Panc1 (cell line): ENCODE results near the gene MATCAP1. TPM values are rescaled to one million over a fixed set of nuclear protein-coding genes. Genes with fewer than 3 reads are reported as not detected.

Experiments
- ATAC-seq: fragments of 200-7000 bp; cut with Tn5 transposase; 2 replicates; pipeline ENCODE4 v1.9.1; 2020; ENCODE audit warnings: mild to moderate bottlenecking, moderate library complexity
- BruUV-seq: library from RNA; stranded (reverse); fragments of 400-500 nt; replicated peaks from 2 replicates; lab custom pipeline; 2021; lab: Mats Ljungman, UMichigan
- CTCF ChIA-PET: fragments of 300-600 bp; sonication (Branson Sonifier 250); formaldehyde crosslinking; loops from one replicate; lab custom pipeline; 2022; ENCODE audit warnings: antibody characterized with exemption; lab: Charles Lee
- POLR2A ChIA-PET: fragments of 300-600 bp; sonication (Branson Sonifier 250); formaldehyde crosslinking; loops from one replicate; lab custom pipeline; 2022; ENCODE audit warnings: antibody characterized with exemption; lab: Charles Lee
- DNase-seq: peaks from one replicate; pipeline ENCODE4 v3.0.0-alpha.2; 2010; ENCODE audit warnings: low read depth, low spot score
- H3K27ac ChIP-seq: 2 replicates; pipeline ENCODE4 v1.5.1; 2011; ENCODE audit warnings: mild to moderate bottlenecking, low read length, inconsistent platforms
- H3K27me3 ChIP-seq: fragments of 200-500 bp; sonication (Bioruptor generic); 2 replicates; pipeline ENCODE4 v1.6.0; 2014; ENCODE audit warnings: low read length, inconsistent platforms; ENCODE audit not compliant: control insufficient read depth, insufficient read depth
- H3K36me3 ChIP-seq: fragments of 200-500 bp; sonication (Bioruptor generic); 2 replicates; pipeline ENCODE4 v1.5.1; 2014; ENCODE audit warnings: inconsistent platforms, mild to moderate bottlenecking, low read length, moderate library complexity; ENCODE audit not compliant: control insufficient read depth, insufficient read depth
- H3K4me1 ChIP-seq: 2 replicates; pipeline ENCODE4 v1.5.1; 2011; ENCODE audit warnings: inconsistent platforms, mild to moderate bottlenecking, low read length, moderate library complexity; ENCODE audit not compliant: control insufficient read depth, insufficient read depth
- H3K4me3 ChIP-seq, 2 experiments: 2 replicates each; pipeline ENCODE4 v1.5.1; 2011 to 2012; ENCODE audit warnings: low read depth in 2 of 2, low read length in 2 of 2, mild to moderate bottlenecking in 2 of 2, inconsistent platforms in 1 of 2, moderate library complexity in 1 of 2
- H3K9me3 ChIP-seq: fragments of 200-500 bp; sonication (Bioruptor generic); 2 replicates; pipeline ENCODE4 v1.5.1; 2014; ENCODE audit warnings: low read depth, mild to moderate bottlenecking, inconsistent platforms, low read length, moderate library complexity; ENCODE audit not compliant: control insufficient read depth, insufficient read depth
- POLR2AphosphoS5 ChIP-seq: IDR thresholded peaks from 2 replicates; pipeline ENCODE4 v1.6.1; 2012; ENCODE audit warnings: mild to moderate bottlenecking, low read depth, low read length, moderate library complexity
- SIN3A ChIP-seq: IDR thresholded peaks from 2 replicates; pipeline ENCODE4 v1.6.1; 2012; ENCODE audit warnings: low read depth, mild to moderate bottlenecking, low read length, moderate library complexity, borderline replicate concordance; ENCODE audit not compliant: insufficient read depth
- TCF7L2 ChIP-seq: IDR thresholded peaks from 2 replicates; pipeline ENCODE4 v1.6.1; 2011; ENCODE audit warnings: mild to moderate bottlenecking, low read depth, low read length, inconsistent platforms
- in situ Hi-C: cut with HindIII; loops from 2 replicates; pipeline ENCODE4 v1.10.0; 2016; ENCODE audit warnings: low sequenced_read_pairs, low pct_unique_long_range_greater_than_20kb
- intact Hi-C: fragments of 100-400 bp; cut with micrococcal nuclease; formaldehyde crosslinking; loops from one replicate; pipeline ENCODE4 v1.10.0; 2022; ENCODE audit not compliant: unreplicated experiment
- total RNA-seq: library from RNA; stranded (reverse); gene quantifications from one replicate; pipeline ENCODE4 v1.2.1, GENCODE V29; 2021; ENCODE audit not compliant: unreplicated experiment
- TF ChIP-seq, protein P1 (sequence below): fragments of 450-650 bp; IDR thresholded peaks from 2 replicates; pipeline ENCODE4 v1.5.1; 2017; ENCODE audit warnings: mild to moderate bottlenecking
- TF ChIP-seq, protein P2 (sequence below), 2 experiments: IDR thresholded peaks; 2 replicates each; pipeline ENCODE4 v1.6.1; 2011 to 2012; ENCODE audit warnings: low read depth in 2 of 2, control low read depth in 1 of 2, low read length in 1 of 2, mild to moderate bottlenecking in 1 of 2, moderate library complexity in 1 of 2; ENCODE audit not compliant: insufficient read depth in 1 of 2

Gene MATCAP1
- total RNA-seq, 1 experiment from 2014 or later, result 13.9 TPM

- Histone ChIP-seq H3K9me3 (no peaks in the 10 kb centered on the region), H3K27me3 (no peaks in the 10 kb centered on the region), H3K4me1 (peaks cover 19% of the 10 kb centered on the region), H3K4me3 (no peak overlapping the region), H3K27ac (no peak overlapping the region), H3K36me3 (peaks cover 17% of the 10 kb centered on the region)
- BruUV-seq, result no TSS peak
- DNase-seq, result no peak
- ChIA-PET CTCF (no interaction called here), POLR2A (interaction anchor here (0.7 kb wide), 1 partner anchor 640 kb away, joined by 4 read pairs; no protein-coding TSS in a partner anchor)
- in situ Hi-C loops, result no loop called here
- TF ChIP-seq, protein P1, sequence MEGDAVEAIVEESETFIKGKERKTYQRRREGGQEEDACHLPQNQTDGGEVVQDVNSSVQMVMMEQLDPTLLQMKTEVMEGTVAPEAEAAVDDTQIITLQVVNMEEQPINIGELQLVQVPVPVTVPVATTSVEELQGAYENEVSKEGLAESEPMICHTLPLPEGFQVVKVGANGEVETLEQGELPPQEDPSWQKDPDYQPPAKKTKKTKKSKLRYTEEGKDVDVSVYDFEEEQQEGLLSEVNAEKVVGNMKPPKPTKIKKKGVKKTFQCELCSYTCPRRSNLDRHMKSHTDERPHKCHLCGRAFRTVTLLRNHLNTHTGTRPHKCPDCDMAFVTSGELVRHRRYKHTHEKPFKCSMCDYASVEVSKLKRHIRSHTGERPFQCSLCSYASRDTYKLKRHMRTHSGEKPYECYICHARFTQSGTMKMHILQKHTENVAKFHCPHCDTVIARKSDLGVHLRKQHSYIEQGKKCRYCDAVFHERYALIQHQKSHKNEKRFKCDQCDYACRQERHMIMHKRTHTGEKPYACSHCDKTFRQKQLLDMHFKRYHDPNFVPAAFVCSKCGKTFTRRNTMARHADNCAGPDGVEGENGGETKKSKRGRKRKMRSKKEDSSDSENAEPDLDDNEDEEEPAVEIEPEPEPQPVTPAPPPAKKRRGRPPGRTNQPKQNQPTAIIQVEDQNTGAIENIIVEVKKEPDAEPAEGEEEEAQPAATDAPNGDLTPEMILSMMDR, result no peak
- TF ChIP-seq, protein P2, sequence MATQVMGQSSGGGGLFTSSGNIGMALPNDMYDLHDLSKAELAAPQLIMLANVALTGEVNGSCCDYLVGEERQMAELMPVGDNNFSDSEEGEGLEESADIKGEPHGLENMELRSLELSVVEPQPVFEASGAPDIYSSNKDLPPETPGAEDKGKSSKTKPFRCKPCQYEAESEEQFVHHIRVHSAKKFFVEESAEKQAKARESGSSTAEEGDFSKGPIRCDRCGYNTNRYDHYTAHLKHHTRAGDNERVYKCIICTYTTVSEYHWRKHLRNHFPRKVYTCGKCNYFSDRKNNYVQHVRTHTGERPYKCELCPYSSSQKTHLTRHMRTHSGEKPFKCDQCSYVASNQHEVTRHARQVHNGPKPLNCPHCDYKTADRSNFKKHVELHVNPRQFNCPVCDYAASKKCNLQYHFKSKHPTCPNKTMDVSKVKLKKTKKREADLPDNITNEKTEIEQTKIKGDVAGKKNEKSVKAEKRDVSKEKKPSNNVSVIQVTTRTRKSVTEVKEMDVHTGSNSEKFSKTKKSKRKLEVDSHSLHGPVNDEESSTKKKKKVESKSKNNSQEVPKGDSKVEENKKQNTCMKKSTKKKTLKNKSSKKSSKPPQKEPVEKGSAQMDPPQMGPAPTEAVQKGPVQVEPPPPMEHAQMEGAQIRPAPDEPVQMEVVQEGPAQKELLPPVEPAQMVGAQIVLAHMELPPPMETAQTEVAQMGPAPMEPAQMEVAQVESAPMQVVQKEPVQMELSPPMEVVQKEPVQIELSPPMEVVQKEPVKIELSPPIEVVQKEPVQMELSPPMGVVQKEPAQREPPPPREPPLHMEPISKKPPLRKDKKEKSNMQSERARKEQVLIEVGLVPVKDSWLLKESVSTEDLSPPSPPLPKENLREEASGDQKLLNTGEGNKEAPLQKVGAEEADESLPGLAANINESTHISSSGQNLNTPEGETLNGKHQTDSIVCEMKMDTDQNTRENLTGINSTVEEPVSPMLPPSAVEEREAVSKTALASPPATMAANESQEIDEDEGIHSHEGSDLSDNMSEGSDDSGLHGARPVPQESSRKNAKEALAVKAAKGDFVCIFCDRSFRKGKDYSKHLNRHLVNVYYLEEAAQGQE (IDR thresholded peaks at IDR 0.05; ENCODE audit: insufficient read depth in 1 of 2, low read depth in 2 of 2, low read length in 1 of 2), result no peak
- no peak for TF ChIP-seq TCF7L2
- no peak for TF ChIP-seq SIN3A
- TF ChIP-seq POLR2AphosphoS5, result no peak
- intact Hi-C loops, result no loop called here
- no peak for ATAC-seq
Measured at GRCh38 chr16:67195676-67196075, 11.9 kb upstream of the MATCAP1 start.

GRCh38 chr16:67194260-67194659 lies 10.5 kb upstream of the MATCAP1 start:
- intact Hi-C loops, result no loop called here
- CTCF ChIA-PET, result no interaction called here
- H3K36me3 ChIP-seq, result peaks cover 17% of the 10 kb centered on the region

More at GRCh38 chr16:67194260-67194659, 10.5 kb upstream of the MATCAP1 start:
- DNase-seq (no peak), ATAC-seq (no peak)
- TF ChIP-seq, protein P2 (IDR thresholded peaks at IDR 0.05; ENCODE audit: insufficient read depth in 1 of 2, low read depth in 2 of 2, low read length in 1 of 2), result no peak
- TF ChIP-seq TCF7L2 (no peak), POLR2AphosphoS5 (no peak), SIN3A (no peak)
- TF ChIP-seq, protein P1, result no peak
- H3K4me1 ChIP-seq, result peaks cover 23% of the 10 kb centered on the region
- POLR2A ChIA-PET, result no interaction called here
- H3K27ac ChIP-seq, result no peak overlapping the region
- H3K27me3 ChIP-seq, result no peaks in the 10 kb centered on the region
- no TSS peak for BruUV-seq
- no peak overlapping the region for H3K4me3 ChIP-seq
- no peaks in the 10 kb centered on the region for H3K9me3 ChIP-seq
- in situ Hi-C loops, result no loop called here
